GM15510 (cell line): ENCODE measurements around the gene PATZ1.

ENCODE experiments used
- POLR2A ChIP-seq: IDR thresholded peaks from 3 replicates; pipeline ENCODE4 v1.6.1; 2011; ENCODE audit warnings: borderline replicate concordance; ENCODE audit not compliant: insufficient read length; ENCODE audit errors: extremely low read depth

The PATZ1 gene

GRCh38 chr22:31332010-31332409, 14.1 kb downstream of the PATZ1 start:
- no peak for TF ChIP-seq POLR2A

- no peak for TF ChIP-seq POLR2A
Observed at GRCh38 chr22:31329453-31330215, 16.5 kb downstream of the PATZ1 start.

- no peak for TF ChIP-seq POLR2A
Observed at GRCh38 chr22:31329029-31329428, 17.1 kb downstream of the PATZ1 start.

DNA sequence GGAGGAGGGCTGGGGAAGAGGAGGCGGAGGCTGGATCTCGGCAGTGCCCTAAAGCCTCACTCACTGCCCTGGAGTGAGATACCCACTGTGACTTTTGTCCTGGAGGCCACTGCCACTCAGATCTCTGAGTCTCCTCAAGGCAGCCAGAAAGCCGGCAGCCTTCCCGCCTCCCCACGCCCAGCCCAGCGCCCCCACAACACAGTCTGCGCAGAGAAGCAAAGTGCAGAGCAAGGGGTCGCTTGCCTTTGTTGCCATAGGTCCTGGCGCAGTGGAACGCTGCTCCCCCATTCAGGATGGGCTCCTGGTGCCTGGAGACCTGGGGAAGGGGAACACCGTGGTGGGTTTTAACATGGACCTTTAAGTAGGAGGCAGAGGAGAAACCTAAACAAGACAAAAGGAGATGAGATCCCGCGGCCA, 17.6 kb downstream of the PATZ1 start:
- no peak for TF ChIP-seq POLR2A

GRCh38 chr22:31327806-31328543, 18.2 kb downstream of the PATZ1 start:
- TF ChIP-seq POLR2A, result no peak

- TF ChIP-seq POLR2A, result no peak
Observed at GRCh38 chr22:31326877-31327276, 19.3 kb downstream of the PATZ1 start.

GRCh38 chr22:31323578-31324550, 22.3 kb downstream of the PATZ1 start:
- TF ChIP-seq POLR2A, result no peak

- TF ChIP-seq POLR2A, result no peak
Observed at GRCh38 chr22:31321421-31321820, 24.7 kb downstream of the PATZ1 start.

GRCh38 chr22:31313366-31314147, 32.6 kb downstream of the PATZ1 start:
- TF ChIP-seq POLR2A, result no peak

- no peak for TF ChIP-seq POLR2A
Observed at GRCh38 chr22:31308181-31308580, 38.0 kb downstream of the PATZ1 start.

- no peak for TF ChIP-seq POLR2A
Observed at GRCh38 chr22:31305194-31305593, 41.0 kb downstream of the PATZ1 start.

DNA sequence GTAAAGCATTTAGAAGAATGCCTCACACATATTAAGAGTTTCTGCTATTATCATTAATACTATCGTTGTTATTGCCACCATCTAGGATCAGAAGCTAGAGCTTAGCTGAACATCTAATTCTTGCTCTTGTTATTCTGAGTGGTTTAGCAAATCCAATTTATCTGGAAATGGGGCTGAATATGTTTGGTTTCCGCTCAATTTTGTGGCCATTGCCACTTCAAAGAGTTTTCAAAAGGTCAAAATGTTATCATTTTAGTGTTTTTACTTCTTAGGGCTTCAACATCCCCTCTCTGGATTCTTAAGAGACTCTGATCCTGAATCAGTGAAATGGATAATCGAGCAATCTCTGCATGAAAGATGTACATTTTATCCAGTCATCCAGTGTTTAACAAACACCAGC, 43.6 kb downstream of the PATZ1 start:
- TF ChIP-seq POLR2A, result no peak

GRCh38 chr22:31302006-31302405, 44.1 kb downstream of the PATZ1 start:
- TF ChIP-seq POLR2A, result no peak

- TF ChIP-seq POLR2A, result no peak
Observed at GRCh38 chr22:31300896-31301295, 45.2 kb downstream of the PATZ1 start.
